HG02763 (cell line): Measurements from ENCODE around the gene CR1.
"Not testable (repeated sequence)": the region's sequence is repeated elsewhere in the genome, so short reads cannot be mapped to it uniquely, and the experiment has no call there.

Source experiments
- ATAC-seq: cut with Tn5 transposase; IDR thresholded peaks from one replicate; pipeline ENCODE4 v1.9.1; 2021; ENCODE audit warnings: mild to moderate bottlenecking, moderate library complexity; ENCODE audit not compliant: unreplicated experiment

The CR1 gene

GRCh38 chr1:207502726-207503125 is 6.8 kb downstream of the CR1 start:
- no peak for ATAC-seq

- ATAC-seq, result no peak
Observed at GRCh38 chr1:207503950-207504349, 8.0 kb downstream of the CR1 start.

GRCh38 chr1:207504438-207504837 is 8.5 kb downstream of the CR1 start:
- ATAC-seq, result no peak

DNA sequence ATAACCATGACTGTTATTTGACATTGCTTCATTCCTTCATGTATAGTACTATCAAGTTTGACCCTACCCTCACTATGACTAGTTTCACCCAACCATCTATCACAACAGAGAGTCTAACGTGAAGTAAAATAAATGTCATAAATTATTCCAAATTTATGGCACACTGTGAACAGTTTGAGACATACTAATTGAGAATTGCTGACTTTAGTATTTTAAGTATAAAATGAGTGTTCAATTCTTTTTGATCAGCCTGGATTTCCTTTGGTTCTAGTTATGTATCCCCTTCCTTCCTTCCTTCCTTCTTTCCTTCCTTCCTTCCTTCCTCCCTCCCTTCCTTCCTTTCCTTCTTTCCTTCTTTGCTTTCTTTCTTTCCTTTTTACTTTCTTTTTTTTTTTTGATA is 14.5 kb downstream of the CR1 start:
- ATAC-seq, result no peak

- ATAC-seq, result no peak
Observed at GRCh38 chr1:207514890-207515289, 18.9 kb downstream of the CR1 start.

DNA sequence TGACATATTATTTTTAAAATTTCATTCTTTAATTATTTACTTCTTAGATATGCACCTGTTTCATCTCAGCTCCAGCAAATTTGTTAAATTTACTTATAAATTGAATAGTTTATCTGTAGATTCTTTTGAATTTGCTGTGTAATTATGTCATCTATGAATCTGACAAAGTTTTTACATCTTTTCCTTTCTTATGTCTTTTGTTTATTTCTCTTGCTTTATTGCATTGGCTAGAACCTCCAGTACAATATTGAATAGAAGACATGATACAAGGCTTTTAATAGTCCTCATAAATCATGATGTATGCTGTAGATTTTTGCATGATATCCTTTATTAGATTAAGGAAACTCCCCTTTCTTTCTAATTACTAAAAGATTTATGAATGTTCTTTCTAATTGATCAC is 20.8 kb downstream of the CR1 start:
- no peak for ATAC-seq

DNA sequence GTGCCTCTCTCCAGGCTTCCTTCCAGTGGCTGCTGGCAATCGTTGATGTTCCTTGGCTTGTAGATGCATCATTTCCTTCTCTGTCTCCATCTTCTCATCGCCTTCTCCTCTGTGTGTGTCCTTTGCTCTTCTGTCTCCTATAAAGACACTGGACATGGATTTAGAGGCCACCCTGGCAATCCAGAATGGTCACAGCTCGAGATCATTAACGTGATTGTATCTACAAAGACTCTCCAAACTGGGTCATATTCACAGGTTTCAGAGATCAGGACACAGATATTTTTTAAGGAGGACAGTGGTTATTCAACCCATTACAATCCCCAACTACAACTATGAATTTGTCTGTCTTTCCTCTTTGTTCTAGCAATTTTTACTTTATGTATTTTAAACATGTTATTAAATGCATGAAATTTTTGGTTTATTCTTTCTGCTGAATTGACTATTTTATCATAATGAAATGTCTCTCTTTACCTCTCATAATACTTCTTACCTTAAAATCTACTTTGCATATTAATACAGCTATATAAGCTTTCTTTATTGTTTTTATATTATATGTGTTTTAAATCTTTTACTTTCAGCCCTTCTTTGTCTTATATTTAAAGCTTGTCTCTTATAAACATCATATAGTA is 22.8 kb downstream of the CR1 start:
- ATAC-seq, result no peak

GRCh38 chr1:207519505-207520399 is 23.8 kb downstream of the CR1 start:
- ATAC-seq, result no peak

DNA sequence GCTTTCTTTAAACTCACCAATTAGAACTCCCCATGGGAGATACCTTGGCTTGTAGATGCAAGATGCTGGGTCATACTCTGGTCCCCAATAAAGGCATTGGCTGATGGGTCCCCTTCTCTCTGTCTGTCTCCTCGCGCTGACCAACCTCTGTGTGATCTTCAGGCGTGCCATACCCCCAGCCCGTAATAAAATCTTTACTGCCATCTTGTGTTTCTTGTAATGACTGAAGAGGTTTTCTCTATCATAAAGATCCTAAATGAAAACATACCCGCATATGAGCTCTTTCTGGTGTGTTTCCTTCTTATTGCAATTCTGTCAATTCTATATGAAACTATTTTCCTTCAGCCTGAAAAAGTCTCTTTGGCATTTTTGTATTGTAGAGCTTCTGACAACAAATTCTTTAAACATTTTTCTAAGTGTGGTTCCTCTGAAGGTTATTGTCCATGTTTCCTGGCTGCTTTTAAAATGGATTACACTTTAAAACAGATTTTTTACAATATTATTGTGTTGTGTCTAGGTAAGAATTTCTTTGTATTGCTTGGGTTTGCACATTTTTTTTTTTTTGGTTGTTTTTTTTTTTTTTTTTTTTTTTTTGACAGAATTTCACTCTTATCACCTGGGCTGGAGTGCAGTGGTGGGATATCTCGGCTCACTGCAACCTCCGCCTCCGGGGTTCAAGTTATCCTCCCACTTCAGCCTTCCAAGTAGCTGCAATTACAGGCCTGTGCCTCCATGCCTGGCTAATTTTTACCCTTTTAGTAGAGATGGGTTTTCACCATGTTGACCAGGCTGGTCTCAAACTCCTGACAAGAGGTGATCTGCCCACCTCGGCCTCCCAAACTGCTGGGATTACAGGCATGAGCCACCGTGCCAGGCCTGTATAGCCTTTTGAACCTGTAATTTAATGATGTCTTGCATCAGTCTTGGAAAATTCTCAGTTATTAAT is 24.7 kb downstream of the CR1 start:
- ATAC-seq, result not testable (repeated sequence)

- ATAC-seq, result not testable (repeated sequence)
Observed at GRCh38 chr1:207525239-207525638, 29.3 kb downstream of the CR1 start.

DNA sequence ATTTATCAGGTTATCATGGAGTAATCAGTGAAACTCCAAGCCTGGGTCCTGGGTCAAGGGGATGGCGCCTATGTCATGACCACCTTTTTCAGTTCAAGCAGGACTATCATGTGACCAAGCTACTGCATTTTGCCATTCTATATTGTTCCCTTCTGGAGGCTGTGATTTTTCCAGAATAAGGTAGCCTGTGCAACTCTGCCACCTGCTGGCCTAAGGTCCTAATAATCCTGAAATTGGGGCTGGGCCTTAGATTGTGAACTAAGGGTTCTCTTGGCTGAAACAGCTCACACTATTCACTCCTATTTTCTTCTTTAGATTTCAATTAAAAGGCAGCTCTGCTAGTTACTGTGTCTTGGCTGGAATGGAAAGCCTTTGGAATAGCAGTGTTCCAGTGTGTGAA is 32.4 kb downstream of the CR1 start:
- ATAC-seq, result not testable (repeated sequence)

DNA sequence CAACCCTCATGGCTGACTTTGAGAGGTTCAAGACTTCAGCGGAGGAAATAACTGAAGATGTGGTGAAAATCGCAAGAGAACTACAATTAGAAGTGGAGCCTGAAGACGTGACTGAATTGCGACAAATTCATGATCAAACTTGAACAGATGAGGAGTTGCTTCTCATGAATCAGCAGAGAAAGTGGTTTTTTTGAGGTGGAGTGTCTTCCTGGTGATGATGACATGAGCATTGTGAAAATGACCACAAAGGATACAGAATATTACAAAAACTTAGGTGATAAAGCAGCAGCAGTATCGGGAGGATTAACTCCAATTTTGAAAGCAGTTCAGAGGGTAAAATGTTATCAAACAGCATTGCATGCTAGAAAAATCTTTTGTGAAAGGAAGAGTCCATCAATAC is 40.3 kb downstream of the CR1 start:
- ATAC-seq, result not testable (repeated sequence)

DNA sequence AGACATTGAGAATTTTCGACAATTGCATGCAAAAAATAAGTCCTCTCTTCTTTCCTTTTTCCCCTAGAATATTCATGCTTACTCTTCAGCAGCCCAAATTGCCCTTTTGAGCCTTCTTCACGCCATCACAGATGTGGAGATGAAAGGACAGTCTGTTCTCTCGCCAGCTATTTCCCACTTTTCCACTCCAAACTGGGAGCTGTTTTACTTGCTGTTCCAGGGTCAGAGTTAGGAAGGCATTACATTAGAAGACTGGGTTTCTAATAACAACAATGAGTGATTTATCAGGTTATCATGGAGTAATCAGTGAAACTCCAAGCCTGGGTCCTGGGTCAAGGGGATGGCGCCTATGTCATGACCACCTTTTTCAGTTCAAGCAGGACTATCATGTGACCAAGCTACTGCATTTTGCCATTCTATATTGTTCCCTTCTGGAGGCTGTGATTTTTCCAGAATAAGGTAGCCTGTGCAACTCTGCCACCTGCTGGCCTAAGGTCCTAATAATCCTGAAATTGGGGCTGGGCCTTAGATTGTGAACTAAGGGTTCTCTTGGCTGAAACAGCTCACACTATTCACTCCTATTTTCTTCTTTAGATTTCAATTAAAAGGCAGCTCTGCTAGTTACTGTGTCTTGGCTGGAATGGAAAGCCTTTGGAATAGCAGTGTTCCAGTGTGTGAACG is 50.9 kb downstream of the CR1 start:
- not testable (repeated sequence) for ATAC-seq

- ATAC-seq, result not testable (repeated sequence)
Observed at GRCh38 chr1:207554823-207555222, 58.9 kb downstream of the CR1 start.

GRCh38 chr1:207565546-207566468 is 69.8 kb downstream of the CR1 start:
- no peak for ATAC-seq

DNA sequence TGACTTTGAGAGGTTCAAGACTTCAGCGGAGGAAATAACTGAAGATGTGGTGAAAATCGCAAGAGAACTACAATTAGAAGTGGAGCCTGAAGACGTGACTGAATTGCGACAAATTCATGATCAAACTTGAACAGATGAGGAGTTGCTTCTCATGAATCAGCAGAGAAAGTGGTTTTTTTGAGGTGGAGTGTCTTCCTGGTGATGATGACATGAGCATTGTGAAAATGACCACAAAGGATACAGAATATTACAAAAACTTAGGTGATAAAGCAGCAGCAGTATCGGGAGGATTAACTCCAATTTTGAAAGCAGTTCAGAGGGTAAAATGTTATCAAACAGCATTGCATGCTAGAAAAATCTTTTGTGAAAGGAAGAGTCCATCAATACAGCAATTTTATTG is 76.0 kb downstream of the CR1 start:
- ATAC-seq, result not testable (repeated sequence)

DNA sequence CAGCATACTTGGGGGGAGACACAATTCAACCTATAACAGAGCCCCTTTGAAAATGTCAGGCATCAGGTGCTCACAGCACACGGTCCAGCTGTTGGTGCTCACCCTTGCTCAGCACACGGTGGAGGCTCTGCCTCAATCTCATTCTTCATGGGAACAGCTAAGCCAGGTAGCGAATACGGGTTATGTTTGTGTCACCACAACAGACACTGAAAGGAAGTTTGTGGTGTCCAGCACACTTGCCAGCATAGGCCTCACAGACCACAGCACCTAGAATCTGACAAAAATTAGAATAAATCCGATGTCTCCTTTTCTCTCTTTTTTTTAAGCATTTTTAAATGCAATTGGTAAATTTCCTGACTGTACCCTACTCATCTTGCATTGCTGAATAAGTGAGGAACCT is 77.1 kb downstream of the CR1 start:
- not testable (repeated sequence) for ATAC-seq

DNA sequence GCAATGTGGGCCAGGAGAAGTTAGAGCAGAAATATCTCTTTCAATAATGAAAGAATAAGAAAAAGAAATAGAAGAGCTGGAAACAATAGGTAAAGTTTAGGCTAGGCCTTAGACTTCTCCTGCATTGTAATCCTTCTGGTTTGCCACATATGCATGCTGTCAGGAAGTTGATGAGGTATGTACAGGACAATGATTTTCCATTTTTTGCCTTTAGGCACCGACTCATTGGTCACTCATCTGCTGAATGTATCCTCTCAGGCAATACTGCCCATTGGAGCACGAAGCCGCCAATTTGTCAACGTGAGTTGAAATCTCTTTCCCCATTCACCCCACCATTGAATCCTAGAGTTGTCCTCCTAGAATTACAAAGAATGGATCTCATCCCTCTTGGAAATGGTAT is 79.4 kb downstream of the CR1 start:
- ATAC-seq, result not testable (repeated sequence)

GRCh38 chr1:207578796-207579435 is 83.0 kb downstream of the CR1 start:
- ATAC-seq, result no peak
